Right lobe of liver (tissue), 4 donors: ENCODE results near the gene FAM117B.

ENCODE experiments used
- CTCF ChIP-seq, 4 donors: fragments of 200-600 bp in 3 of 4; fragments of 450-650 bp in 1 of 4; IDR thresholded peaks; one replicate each; pipeline versions ENCODE4 v1.5.1 to v1.8.0; 2016 to 2022; ENCODE audit warnings: antibody characterized with exemption in 4 of 4, mild to moderate bottlenecking in 2 of 4
- POLR2A ChIP-seq: fragments of 450-650 bp; IDR thresholded peaks from one replicate; pipeline ENCODE4 v1.6.1; 2017; ENCODE audit warnings: antibody characterized with exemption, mild to moderate bottlenecking
- donor health status: DM: no; HTN: no; CAD: no.
- donor health status: DM: no; HTN: no; CAD: no.
- donor health status: DM: no; HTN: yes; CAD: no.

- TF ChIP-seq POLR2A (no peak), CTCF (IDR thresholded peaks at IDR 0.05) (no peak)
Observed at GRCh38 chr2:202736826-202737225, 102.1 kb downstream of the FAM117B start.
